Right renal cortex interstitium (tissue), 3 donors: ENCODE measurements around the gene EPB41L3. TPM values are rescaled to one million over a fixed set of nuclear protein-coding genes. Genes with fewer than 3 reads are reported as not detected.
A peak's percentile ranks its signal among the peaks of the same experiment; 100 is the strongest.

Experiments
- DNase-seq, 3 donors: peaks; one replicate each; pipeline ENCODE4 v3.0.0-alpha.2; 2013; ENCODE audit warnings: low read depth in 3 of 3, low spot score in 2 of 3
- polyA plus RNA-seq, 3 donors: library from polyadenylated mRNA; unstranded; fragments of 120-200 nt; gene quantifications; one replicate each; pipeline ENCODE4 v1.2.1, GENCODE V29; 2013; ENCODE audit not compliant: insufficient read length in 3 of 3

EPB41L3 gene
- 10 to 100 TPM; 56.9 to 71.6 (median 58.0) TPM for polyA plus RNA-seq

DNA sequence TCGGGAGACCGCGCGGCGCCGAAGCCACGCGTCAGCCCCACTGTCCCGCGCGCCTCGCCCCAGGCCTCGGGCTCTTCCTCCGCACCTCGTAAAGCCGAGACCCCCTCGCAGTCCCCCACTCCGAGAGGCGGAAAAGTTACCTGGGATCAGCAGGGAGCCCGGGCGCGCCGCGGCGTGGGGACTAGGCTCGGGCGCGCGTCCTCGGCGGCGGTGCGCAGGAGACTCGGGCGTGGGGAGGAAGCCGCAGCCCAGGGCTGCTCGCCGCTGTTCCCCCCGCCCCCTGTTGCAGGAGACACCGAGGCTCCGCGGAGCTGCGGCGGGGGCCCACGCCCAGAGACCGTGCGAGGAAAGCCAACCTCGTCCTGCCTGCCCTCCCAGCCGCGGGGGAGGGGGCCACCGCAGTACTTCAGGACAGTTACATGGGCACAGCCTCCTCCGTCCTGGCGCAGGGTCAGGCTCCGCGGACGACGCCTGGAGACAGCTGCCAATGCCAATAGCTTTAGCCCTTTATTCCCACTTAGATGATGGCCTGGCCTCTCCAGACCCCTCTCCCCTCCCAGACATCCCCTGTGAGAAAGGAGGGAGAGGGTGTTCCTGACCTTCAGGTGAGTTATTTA, at the start of gene EPB41L3:
Gene EPB41L3 (minus strand): TSS at position 225 of the 617 bp plus-strand sequence. CDS start 54,814 bp downstream, outside the sequence.
- DNase-seq, result peak in 1 of 3 donors; percentile 18

DNA sequence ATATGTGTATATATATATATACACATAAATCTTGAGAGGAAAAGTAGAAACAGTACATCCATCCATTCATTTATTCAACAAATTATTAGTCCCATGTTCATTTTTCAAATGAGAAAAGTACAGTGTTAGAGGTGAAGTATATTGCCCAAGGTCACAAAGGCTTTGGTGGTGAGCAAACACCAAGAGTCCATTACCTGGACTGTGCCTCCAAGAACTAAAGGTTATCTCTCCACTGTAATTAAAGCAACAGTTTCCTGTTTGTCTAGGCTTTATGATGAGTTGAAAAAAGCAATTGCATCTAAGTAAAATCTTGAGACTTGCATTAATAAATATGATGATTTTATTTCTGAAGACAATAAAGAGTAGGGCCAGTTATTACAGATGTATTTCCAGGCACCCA, 44.7 kb upstream of the EPB41L3 start:
- no peak for DNase-seq

DNA sequence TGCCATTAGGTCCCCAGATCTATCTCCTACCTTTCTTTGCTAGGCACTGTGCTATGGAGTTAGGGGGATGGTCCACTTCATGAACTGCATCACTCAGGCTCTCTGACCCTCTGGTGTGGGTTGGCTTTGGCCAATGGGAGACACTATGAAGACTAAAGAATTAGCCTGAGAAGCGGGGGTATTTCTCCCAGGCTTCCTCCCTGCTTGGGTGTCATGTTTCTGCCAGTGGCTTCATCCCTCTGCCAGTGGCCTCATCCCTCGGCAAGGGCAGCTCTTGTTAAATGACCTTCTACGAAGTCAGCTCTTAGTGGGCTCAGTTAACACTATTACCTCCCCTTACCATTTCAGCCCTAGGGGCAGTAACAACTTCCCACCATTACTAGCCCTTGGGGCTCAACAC, 41.9 kb upstream of the EPB41L3 start:
- no peak for DNase-seq

DNA sequence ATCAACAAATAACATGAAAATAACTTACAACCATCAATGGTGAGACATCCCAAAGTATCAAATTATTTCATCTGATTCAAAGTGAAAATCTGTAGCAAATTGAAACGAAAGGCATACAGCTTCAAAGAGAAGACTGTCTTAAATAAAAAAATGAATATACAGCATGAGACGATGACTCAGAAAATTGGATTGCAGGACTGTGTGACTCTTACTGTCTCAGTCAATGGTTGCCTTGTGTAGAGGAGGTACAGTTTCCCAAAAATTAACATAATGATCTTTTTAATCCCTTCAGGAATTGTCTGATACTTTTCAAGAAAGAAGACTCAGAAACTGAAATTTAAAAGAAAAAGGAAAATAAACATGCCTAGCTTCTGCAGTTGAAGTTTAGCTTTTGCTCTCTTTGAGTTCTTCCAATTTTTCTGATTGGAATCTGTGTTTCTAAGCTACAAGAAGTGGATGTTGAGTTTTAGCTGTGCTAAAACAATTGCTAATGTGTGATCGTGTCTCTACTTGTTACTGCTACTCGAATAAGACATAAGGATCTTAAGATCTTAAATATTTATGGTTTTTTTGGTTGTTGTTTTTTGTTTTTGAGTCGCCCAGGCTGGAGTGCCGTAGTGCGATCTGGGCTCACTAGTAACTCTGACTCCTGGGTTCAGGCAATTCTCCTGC, 41.1 kb upstream of the EPB41L3 start:
- no peak for DNase-seq

DNA sequence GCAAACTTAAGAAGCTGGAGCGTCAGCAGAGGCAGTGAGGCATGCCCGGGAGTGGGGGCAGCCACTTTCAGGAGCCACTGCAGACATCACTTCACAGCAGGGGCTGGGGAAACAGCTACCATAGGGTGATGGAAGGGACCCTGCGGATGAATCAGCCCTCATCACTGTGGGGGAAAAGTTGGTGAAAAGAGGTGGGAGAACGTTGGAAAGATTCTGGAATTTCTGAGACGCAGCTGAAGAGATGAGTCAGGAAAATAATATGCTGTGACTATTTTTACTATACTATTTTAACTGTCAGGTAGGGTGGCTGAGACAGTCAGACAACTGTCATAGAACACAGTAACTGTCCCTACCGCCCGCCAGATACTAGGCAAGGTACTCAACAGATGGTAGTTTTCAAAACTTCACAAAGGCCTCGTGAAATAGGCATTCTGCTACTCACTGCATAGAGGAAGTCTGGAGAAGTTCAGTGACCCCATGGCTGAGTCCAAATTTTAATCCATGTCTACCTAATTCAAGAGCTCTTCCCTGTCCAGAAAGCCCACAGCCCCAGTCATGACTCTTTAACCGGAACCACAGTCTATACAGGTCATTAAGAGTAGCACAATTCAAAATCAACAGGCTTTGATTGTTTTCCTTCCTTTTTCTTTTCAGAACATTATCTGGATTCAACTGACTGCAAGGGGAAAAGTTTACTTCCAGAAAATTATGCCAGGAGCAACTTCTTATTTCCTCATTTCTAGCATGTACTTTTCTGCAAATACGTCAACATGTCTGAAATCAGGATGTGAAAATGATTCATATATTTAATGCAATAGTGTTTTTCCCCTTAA, 39.3 kb upstream of the EPB41L3 start:
- no peak for DNase-seq

DNA sequence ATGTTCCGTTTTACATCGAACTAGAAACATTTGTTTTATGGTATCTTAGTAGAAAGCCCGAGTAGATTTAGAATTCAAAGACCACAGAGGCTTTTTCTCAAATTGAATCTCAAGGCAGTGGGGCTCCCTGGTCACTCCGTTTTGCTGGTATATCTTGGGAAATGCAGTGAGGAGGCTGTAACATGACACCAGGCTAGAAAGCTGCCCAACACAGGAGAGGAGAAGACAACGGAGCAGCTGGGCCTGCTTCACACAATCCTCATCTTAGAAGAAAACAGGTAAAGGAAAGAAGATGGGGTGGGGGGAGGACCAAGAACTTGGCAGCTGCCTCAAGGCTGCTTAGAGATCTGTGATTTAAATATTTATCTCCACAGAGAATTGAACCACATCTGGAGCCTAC, 38.3 kb upstream of the EPB41L3 start:
- DNase-seq, result no peak

GRCh38 chr18:5574843-5575242, 31.0 kb upstream of the EPB41L3 start:
- no peak for DNase-seq

- no peak for DNase-seq
These were observed 27.9 kb upstream of the EPB41L3 start for GRCh38 chr18:5571666-5572065.

DNA sequence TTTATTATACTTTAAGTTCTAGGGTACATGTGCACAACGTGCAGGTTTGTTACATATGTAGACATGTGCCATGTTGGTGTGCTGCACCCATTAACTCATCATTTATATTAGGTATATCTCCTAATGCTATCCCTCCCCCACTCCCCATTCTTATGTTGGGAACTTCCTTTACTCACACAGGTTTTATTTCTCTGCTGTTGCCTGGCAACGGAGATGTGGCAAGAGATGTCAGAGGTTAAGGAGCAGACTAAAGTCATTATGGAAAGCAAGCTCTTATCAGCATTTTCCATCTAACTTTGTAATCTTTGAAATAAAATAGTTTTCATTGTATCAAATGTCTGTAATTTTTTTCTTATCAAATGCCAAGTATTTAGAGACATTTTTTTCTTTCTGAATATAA, 26.8 kb upstream of the EPB41L3 start:
- peak in 1 of 3 donors; percentile 45 for DNase-seq

GRCh38 chr18:5568416-5568815, 24.6 kb upstream of the EPB41L3 start:
- DNase-seq, result no peak

DNA sequence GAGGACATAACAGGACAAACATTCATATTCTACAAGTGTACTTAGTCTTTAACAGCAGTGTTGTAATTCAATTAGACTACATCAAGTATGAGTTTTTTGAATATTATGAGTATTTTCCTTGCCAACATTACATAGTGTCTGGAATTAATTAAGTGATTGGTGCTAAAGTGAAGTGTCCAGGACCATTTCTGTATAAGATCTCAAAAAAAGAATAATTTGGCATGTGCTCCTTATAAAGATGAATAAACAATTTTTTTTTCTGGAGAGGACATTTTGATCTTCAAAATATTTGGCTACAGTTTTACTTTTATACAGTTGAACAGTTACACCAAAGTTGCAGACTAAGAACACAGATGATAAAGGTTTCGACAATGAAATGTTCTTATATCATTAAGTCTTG, 15.1 kb upstream of the EPB41L3 start:
- no peak for DNase-seq

DNA sequence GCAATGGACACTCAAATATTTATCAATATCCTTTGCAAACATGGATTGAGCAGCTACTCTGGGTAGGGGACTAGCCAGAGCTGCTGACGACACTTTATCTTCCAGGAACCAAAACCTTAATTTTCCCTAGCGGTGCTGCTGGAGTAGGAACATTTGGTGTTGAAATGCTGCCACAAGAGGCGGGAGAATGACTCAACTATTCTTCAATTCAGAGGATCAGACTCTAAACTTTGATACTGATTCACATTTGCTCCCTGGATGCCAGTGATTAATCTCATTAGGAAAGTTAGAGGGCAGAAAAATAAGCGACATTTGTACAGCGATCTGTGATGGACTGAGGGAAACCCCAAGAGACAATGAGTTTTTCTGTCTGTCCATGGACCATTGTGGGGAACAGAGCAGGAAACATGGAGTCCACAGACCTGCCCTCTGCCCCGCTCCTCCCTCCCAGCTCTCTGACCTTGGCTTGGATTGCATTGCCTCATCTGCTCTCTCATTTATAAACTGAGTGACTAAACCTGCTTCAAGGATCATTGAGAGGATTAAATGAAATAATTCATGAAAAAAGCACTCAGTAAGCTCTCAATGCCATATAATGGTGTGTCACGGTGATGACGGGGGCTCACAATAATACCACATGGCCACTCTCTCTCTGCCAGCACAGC, 12.6 kb upstream of the EPB41L3 start:
- DNase-seq, result no peak

DNA sequence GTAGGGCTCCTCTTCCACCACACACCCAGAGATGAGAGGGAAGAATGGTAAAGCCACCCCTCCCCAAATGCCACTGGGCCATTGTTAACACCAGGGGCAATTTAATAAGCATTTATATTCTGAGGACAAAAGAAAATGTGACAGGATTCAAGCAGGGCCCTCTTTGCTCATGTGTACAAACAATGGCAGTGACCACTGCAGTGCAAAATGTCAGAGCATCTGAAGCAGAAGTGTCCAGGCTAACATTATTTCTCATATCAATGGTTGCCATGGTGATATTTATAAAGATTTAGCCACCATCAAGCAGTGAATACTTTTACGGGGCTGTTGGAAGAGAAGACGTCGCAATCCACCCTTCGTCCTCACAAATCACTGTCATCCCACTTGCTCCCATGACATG, 10.8 kb upstream of the EPB41L3 start:
- no peak for DNase-seq

GRCh38 chr18:5546660-5547059, 2.9 kb upstream of the EPB41L3 start:
- peak in 1 of 3 donors; percentile 16 for DNase-seq

DNA sequence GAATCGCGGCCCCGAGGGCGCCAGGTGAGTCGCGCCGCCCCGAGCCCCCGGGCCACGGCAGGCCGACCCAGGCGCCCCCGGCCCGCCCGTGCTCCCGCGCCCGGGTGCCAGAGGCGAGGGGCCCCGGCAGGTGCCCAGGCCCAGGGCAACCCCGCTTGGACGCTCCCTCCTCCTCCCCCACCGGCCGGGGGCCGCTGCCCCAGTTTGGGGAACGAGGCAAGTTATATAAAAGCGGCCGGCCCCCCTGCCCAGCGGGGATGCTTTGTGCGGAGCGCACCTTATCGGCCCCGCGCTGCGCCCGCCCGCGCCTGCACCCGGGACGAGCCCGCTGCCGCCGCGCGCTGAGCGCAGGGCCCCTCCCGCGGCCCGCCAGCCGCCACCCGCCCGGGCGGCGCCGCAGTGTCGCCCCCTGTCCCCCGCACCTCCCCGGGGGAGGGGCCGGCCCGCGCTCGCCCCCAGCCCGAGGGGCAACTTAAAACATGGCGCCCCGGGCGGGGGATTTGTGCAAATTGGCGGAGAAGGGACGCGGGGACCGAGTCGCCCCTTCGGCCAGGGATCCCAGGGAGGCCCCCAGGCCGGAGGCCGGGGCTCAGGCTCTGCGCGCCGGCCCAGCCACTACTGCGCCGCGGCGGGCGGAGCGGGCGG, 639 bp downstream of the EPB41L3 start:
- DNase-seq, result peak in 1 of 3 donors; percentile 18

DNA sequence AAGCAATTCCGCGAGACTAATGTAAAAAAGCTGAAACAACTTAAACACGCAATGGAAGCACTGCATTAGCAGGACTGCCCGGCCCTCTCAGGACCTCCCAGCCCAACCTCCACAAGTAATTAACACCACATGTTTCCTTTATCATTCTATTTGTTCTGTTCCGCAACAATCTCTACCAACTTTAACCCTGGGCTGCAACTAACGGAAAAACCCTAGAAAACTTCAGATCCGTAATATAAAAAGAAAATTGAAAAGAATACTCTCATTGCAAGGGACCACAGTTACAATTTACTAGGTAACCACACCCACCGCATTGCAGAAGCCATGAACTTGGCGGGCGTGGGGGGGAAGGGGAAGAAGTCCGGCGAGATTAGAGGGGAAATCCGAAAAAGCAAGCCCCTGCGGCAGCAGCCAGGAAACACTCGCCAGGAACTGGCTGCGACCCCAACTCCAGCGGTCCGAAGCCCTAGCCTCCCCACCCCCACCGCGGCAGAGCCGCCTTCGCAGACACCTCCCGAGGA, 1.2 kb downstream of the EPB41L3 start:
- peak in 1 of 3 donors; percentile 23 for DNase-seq

- DNase-seq, result no peak
These were observed 2.2 kb downstream of the EPB41L3 start for GRCh38 chr18:5541644-5542043.

GRCh38 chr18:5539391-5539790, 4.4 kb downstream of the EPB41L3 start:
- no peak for DNase-seq

DNA sequence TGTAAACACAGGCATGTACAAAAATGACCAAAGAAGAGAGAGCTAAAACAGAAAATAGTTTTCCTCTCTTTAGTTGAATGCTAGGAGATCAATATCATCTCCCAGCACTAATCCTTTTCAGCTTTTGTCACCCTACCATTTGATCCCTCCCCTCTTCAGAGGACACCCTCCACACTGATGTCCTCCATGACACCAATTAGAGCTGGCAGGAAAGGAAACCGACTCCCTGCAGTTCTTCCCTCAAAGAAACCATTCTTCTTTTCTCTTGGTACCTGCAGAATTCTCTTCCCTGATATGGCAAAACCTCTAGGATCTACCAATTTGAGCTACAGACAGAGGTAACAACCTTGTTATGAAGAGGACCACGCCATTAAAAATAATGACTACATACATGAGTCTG, 5.3 kb downstream of the EPB41L3 start:
- no peak for DNase-seq

GRCh38 chr18:5537860-5538259, 5.9 kb downstream of the EPB41L3 start:
- DNase-seq, result no peak
